Measurements from ENCODE around the gene DTHD1. TPM values are rescaled to one million over a fixed set of nuclear protein-coding genes. Genes with fewer than 3 reads are reported as not detected.

The DTHD1 gene
- polyA plus RNA-seq, 1 donor (not counting 4 experiments of a cell fraction or from before 2014, with no cell fraction given): not detected

- H4K20me1 ChIP-seq (ENCODE audit: control insufficient read depth, extremely low read depth, insufficient read depth, low read length): no peaks in the 10 kb centered on the region
- no peak overlapping the region for H3K27ac ChIP-seq (ENCODE audit: control insufficient read depth, insufficient read depth, low read length)
- FAIRE-seq: no peak
Measured at GRCh38 chr4:36316607-36317006, 35.2 kb downstream of the DTHD1 start.

GRCh38 chr4:36317721-36318120, 36.3 kb downstream of the DTHD1 start:
- no peaks in the 10 kb centered on the region for H3K27me3 ChIP-seq (ENCODE audit: control insufficient read depth, extremely low read depth, insufficient read depth, low read length)
- DNase-seq (ENCODE audit: low read depth, low spot score): no peak
- no peak overlapping the region for H3K27ac ChIP-seq (ENCODE audit: control insufficient read depth, insufficient read depth, low read length)
- H3K9me3 ChIP-seq (ENCODE audit: control insufficient read depth, low read depth, low read length): no peaks in the 10 kb centered on the region
- no peak overlapping the region for H3K9ac ChIP-seq (ENCODE audit: control insufficient read depth, extremely low read depth, insufficient read depth, low read length)
- H3K9me1 ChIP-seq (ENCODE audit: control insufficient read depth, extremely low read depth, insufficient read depth, low read length): no peaks in the 10 kb centered on the region
- no peaks in the 10 kb centered on the region for H3K4me1 ChIP-seq (ENCODE audit: control insufficient read depth, extremely low read depth, insufficient read depth, low read length)
- dilution Hi-C loops (cut with MboI; ENCODE audit: extremely low pct_ligation_motif_present, low sequenced_read_pairs): no loop called here
- H4K20me1 ChIP-seq (ENCODE audit: control insufficient read depth, extremely low read depth, insufficient read depth, low read length): no peaks in the 10 kb centered on the region
- H2AFZ ChIP-seq (ENCODE audit: control insufficient read depth, low read length): no peak overlapping the region
- no peak for FAIRE-seq
- H3K4me2 ChIP-seq (ENCODE audit: control insufficient read depth, extremely low read depth, insufficient read depth, low read depth, low read length): no peak overlapping the region
- no peak for TF ChIP-seq CTCF (optimal IDR thresholded peaks at IDR 0.05 in 1 of 3, IDR thresholded peaks at IDR 0.05 in 1 of 3, conservative IDR thresholded peaks at IDR 0.05 in 1 of 3; ENCODE audit: extremely low read depth in 1 of 3, insufficient read depth in 2 of 3, low read length in 3 of 3)
- no peak for TF ChIP-seq EZH2 (IDR thresholded peaks at IDR 0.05; ENCODE audit: low read length)
- H3K79me2 ChIP-seq (ENCODE audit: control insufficient read depth, insufficient read depth, low read length): no peaks in the 10 kb centered on the region
- H3K4me3 ChIP-seq (ENCODE audit: control insufficient read depth in 2 of 3, extremely low read depth in 1 of 3, insufficient read depth in 2 of 3, low read depth in 1 of 3, low read length in 3 of 3): no peak overlapping the region
- H3K36me3 ChIP-seq (ENCODE audit: control insufficient read depth in 2 of 2, extremely low read depth in 1 of 2, insufficient read depth in 2 of 2, low read length in 2 of 2): no peaks in the 10 kb centered on the region

More at GRCh38 chr4:36316607-36317006, 35.2 kb downstream of the DTHD1 start:
- no peaks in the 10 kb centered on the region for H3K36me3 ChIP-seq (ENCODE audit: control insufficient read depth in 2 of 2, extremely low read depth in 1 of 2, insufficient read depth in 2 of 2, low read length in 2 of 2)
- dilution Hi-C loops (cut with MboI; ENCODE audit: extremely low pct_ligation_motif_present, low sequenced_read_pairs): no loop called here
- H3K9me1 ChIP-seq (ENCODE audit: control insufficient read depth, extremely low read depth, insufficient read depth, low read length): no peaks in the 10 kb centered on the region
- no peak overlapping the region for H3K4me3 ChIP-seq (ENCODE audit: control insufficient read depth in 2 of 3, extremely low read depth in 1 of 3, insufficient read depth in 2 of 3, low read depth in 1 of 3, low read length in 3 of 3)
- TF ChIP-seq EZH2 (IDR thresholded peaks at IDR 0.05; ENCODE audit: low read length): no peak
- no peak for TF ChIP-seq CTCF (optimal IDR thresholded peaks at IDR 0.05 in 1 of 3, IDR thresholded peaks at IDR 0.05 in 1 of 3, conservative IDR thresholded peaks at IDR 0.05 in 1 of 3; ENCODE audit: extremely low read depth in 1 of 3, insufficient read depth in 2 of 3, low read length in 3 of 3)
- no peak overlapping the region for H3K4me2 ChIP-seq (ENCODE audit: control insufficient read depth, extremely low read depth, insufficient read depth, low read depth, low read length)
- no peak overlapping the region for H3K9ac ChIP-seq (ENCODE audit: control insufficient read depth, extremely low read depth, insufficient read depth, low read length)
- H2AFZ ChIP-seq (ENCODE audit: control insufficient read depth, low read length): no peak overlapping the region
- no peaks in the 10 kb centered on the region for H3K27me3 ChIP-seq (ENCODE audit: control insufficient read depth, extremely low read depth, insufficient read depth, low read length)
- H3K9me3 ChIP-seq (ENCODE audit: control insufficient read depth, low read depth, low read length): no peaks in the 10 kb centered on the region
- H3K4me1 ChIP-seq (ENCODE audit: control insufficient read depth, extremely low read depth, insufficient read depth, low read length): no peaks in the 10 kb centered on the region
- H3K79me2 ChIP-seq (ENCODE audit: control insufficient read depth, insufficient read depth, low read length): no peaks in the 10 kb centered on the region
- no peak for DNase-seq (ENCODE audit: low read depth, low spot score)

Data from keratinocyte (primary cell).